GM19372 (cell line): ENCODE data around the gene P2RX2.

ENCODE experiments used
- ATAC-seq: cut with Tn5 transposase; IDR thresholded peaks from one replicate; pipeline ENCODE4 v1.9.1; 2021; ENCODE audit warnings: mild to moderate bottlenecking, low read depth, moderate library complexity; ENCODE audit not compliant: unreplicated experiment

The P2RX2 gene

DNA sequence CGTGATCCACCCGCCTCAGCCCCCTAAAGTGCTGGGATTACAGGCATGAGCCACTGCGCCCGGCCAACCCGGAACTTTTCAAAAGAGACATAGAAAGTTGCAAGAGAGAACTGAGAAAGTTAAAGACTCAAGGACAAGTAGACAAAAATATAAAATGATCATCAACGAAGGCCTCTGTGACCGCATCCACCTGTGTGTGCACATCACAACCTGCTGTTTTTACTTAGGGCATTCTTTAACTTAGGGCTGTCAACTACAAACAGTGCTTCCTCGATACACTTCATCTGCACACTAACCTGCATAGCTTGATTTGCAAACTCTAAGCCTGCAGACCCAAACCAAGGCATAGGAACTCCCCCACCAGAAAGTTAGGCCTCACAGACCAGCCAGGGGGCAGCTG is 14.8 kb downstream of the P2RX2 start:
- no peak for ATAC-seq

DNA sequence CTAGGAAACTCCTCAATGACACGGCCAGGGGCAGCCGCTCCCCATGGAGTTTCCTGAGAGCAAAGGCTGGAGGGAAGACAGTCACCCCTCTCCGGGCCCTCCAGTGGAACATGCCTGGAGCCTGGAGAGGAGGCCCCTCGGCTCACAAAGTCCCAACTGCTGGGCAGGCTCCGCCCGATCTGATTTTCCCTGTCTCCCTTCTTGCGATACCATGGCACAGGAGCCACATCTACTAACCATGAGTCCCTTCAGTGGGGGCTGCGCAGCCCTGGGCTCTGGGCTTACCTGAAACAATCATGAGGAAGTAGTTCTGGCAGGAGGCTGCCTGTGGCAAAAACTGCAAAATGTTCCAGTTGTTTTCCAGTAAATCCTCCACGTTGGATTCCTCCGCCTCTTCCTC is 15.3 kb downstream of the P2RX2 start:
- ATAC-seq: no peak

DNA sequence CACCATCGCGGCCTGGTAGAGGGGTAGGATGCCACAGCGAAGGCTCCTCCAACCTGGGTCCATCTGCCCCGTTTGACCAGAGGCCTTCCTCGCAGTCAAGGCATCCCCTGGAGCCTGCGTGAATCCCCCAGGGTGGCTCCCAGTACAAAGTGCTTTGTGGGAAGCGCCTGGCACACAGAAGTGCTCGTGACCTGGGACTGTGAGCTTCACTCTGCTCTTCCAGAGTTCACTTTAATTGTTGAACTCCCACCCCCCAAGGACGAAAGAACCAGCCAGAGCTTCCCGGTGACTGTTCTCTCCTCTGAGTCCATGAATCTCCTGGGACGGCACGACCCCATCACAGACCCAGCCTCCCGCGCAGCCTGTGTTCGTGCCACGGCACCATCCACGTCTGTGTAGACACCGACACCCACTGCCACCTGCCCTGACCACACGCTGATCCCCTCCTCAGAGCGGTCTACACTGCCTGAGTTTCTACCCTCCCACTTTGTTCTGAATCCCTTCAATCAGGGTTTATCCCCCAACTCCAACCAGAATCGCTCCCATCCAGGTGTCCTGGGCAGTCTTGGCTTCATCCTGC is 15.9 kb downstream of the P2RX2 start:
- no peak for ATAC-seq

DNA sequence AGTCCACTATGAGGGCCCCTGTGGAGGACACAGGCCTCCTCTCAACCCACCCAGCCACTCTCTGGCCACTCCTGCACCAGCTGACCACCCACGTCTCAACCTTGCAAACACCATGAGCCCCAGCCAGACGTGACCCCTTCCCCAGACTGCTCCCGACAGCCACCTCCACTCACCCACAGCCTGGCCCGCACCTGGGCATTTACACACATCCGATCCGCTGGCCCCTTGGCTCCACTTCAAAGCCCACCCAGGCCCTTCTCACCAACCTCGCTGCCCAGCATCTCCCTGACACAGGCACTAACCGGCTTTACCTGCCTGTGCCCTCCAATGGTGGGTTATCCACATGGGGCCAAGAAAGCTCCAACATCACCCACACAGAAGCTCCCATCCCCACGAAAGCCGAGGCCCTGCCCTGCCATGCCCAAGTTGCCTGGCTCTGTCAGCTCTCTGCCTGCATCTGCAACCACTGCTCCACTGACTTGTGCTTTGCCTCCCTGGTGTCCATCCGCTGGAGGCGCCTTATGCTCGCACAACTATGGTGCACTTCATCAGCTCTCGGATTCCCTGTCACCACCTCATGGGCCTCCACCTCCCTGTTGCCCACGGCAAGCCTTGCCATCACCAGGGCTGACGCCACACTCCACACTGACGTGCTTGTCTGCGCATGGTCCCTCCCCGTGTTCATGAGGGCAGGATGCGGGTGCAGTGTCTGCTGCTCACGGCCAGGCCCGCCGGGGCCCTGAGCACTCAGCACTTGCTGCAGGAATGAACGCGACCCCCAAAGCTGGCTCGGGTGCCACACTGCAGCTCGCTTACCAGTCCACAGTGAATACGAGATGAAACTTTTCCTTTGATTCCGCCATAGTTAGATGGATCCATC is 16.7 kb downstream of the P2RX2 start:
- no peak for ATAC-seq

DNA sequence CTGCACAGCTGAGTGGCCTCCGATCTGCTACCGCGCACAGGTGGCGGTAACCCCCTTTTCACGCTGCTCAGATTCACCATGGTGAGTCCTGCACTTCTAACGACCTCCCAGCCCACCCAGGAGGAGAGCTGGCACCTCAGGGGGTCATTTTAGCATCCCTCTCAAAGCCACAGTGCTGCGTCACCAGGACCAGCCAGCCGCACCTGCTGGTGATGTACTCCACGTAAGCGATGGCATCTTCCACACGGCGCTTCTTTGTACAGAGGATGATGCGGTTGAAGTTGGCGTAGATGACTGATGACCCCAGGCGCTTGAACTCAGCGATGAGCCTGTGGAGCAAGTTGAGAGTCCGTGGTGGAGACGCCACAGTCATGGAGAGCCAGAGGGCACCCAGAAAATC is 19.2 kb downstream of the P2RX2 start:
- ATAC-seq: no peak

DNA sequence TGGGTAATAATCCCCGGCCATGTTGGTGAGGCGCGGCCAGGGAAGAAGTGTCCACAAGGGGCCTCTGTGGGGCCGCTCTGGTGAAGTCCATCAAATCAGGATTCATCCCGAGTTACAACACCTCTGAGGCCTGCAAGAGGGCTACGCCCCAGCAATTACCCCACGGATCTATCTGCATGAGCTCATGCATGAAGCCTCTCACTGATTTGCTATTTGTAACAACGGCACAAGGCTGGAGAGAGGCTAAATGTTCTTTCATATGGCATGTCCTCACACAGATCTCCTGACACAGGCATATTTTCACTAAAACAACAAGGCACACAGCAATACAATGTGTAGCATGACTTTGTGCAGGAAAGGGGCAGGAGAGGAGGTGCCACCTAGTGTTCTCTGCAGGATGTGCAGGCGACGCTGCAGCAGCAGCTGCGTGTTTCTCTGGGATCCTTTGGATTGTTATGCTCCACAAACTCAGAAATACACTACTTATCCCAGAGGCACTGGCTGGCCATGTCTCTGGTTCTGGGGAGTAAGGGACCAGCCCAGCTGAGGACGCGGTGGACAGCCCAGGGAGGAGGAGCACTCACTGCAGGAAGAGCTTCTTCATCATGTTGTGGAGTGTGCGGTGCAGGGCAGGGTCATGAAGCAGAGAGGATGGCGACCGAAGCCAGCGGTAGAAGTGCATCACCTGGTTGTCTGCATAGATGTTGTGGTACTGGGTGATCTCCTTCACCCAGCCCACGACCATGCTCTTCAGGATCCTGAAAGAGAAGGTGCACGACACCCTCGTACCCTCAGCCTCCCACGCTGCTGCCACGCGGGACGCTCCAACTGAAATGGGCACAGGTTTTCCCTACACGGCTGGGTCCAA is 20.2 kb downstream of the P2RX2 start:
- ATAC-seq: no peak

DNA sequence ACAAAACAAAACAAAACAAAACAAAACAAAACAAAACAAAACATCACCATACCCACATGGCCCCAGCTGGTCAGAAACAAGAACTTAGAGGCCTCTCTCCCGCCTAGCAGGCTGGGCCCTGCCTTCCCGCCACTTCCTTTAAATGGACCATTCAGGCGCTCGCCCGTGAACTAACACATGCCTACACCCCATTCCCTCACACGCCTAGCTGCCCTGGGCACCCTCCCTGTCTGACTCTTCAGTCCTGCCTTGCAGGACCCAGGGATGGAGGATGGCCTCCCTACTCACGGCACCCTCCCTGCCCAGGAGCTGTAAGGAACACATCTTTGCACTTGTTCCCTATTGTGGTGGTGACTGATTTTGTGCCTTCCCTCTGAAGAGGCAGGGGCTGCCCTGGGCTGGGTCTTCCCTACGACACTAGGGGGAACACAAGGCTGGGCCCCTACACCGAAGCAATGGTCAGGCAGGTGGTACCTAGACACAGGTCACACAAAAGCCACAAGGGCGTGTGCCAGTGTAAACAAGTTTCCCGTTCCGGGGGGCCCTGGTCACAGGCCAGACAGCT is 21.5 kb downstream of the P2RX2 start:
- no peak for ATAC-seq

DNA sequence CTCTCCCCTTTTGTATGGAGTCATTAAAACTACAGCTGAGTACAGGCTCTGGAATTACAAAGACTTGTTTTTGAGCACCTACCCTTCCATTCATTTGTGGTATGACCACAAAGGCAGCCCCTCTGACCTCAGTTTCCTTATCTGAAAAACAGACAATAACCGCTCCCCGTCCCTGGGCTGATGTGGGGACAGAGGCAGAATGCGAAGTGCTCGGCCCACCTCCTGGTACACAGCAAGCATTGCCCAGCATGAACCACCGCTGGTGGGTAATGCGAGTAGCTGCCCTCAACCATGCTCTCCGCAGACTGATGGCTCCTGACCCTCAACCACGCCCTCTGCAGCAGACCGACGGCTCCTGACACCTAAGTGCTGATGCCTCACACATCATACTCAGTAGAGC is 22.4 kb downstream of the P2RX2 start:
- ATAC-seq: no peak

DNA sequence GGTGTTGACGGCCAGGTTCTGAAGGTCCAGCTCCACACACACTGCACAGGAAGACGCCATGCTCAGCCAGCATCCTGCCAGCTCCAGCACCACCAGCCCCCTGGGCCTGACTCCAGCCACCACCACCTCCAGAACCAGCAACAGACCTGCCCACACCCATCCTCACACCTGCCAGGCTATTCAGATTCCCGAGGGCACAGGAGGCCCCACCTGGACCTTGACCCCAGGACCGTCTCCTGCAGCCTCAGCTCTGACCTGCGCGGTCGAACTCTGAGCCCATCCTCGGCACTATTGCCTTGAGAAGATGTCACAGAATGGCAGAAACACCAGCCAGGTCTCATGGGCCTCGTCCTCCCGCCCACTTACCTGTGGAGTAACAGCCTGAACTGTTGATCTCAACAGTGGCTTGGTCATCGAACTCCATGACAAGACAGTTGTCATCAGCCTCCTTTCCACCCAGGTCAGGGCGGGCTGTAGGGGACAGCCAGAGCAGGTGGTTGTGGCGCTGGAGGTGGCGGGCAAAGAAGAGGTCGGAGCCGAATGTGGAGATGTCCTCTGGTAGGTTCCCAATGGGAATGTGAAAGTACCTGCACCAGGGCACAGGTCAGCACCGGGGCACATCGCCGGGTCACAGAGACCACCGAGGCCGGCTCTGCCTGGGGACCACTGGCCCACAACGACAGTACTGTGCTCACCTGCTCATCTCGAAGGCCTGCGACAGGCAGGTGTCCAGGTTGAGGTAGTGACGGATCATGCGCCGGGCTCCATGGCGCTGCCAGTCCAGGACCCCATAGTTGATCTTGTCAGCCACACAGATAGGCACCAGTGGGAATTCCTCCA is 23.5 kb downstream of the P2RX2 start:
- no peak for ATAC-seq

DNA sequence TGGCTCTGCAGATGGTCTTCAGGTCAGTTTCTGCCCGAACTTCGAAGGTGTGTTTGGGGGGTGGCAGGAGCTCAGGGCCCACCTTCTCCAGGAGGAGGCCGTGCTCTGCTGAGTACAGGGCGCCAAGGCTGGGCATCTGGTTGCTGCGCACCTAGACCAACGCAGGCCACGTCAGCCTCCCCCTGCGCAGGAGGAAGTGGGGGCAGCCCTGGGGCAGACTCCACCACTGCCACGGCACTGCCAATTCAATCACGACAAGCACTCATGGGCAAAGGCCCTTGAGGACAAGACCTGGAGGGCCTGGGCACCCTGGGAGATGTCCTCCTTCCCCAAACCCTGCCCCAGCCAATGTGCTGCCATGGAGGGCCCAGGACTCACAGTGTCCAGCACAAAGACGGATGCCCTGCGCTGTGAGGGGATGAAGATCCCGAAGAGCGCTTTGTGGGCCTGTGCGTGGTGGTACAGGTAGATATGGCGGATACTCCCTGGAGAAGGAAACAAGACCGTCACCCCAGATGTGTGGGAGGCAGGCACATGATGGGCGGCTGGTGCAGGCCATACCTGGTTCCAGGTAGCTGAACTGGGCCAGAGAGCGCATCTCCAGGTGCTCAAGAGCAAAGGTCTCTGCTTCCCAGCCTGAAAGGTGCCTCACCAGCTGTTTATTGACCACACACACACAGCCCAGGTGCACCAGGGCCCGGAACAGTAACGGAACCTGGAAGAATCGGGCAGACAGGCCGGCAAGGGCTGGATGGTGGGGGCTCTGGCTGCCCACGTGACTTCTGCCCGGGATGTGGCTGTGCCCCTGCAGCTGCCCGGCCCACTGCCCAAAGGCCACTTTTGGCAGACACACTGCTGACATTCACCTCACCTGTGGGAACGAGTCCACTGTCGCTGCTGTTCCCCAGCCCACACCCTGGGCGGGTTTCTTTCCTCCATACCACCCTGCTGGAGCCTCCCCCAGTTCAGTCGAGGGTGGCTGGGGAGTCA is 24.6 kb downstream of the P2RX2 start:
- no peak for ATAC-seq

DNA sequence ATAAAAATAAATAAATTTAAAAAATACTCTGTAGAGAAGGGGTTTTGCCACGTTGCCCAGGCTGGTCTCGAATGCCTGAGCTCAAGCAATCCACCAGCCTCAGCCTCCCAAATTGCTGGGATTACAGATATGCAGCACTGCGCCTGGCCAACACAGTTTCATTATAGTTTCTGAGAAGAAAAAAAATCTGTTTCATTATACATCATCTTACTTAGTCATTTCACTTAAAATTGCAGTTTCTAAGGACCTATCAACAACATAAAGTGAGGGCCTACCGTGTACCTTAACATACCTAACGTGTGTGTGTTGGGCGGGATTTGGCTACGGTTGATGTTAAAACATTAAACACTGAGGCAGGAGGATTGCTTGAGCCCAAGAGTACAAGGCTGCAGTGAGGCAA is 28.3 kb downstream of the P2RX2 start:
- ATAC-seq: no peak

DNA sequence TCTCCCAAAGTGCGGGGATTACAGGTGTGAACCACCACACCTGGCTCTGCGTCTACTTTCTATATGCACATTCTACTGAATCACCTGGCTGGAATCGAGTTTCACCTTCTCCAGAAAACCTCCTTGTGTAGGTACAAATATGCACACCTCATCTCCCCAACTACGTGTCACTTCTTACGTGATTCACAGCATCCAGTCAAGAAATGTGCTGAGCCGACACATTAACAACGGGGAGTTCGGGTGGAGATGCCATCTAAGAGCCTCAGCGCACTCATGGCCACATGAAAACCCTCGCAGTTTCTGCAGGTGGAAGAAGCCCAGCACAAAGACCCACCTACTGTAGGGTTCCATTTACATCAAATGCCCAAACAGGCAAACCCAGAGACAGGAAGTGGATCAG is 29.3 kb downstream of the P2RX2 start:
- no peak for ATAC-seq

DNA sequence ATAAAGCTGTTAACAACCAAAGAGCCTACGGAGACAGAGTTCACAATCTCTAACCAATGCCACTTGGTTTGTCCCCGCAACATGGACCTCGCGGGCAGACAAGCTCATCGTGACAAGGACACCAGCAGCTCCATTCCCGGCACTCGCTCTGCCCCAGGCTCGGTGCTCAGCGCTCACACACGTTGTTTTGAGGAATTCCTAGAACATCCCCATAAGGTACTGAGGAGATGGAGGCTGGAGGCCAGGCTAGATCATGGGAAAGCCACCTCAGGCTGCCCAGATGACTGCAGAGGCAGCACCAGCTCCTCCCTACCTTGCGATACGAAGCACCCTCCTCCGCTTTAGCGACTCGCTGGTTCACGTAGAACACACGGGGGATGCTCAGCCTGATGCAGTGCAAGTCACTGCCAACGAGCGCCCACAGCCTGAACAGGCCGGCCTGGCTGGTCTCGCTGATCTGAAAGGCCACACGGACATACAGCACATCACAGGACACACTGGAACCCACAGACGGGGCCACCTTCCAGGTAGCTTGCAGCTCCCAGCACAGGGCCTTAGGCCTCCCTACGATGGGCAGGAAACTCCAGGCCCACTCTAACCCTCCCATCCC is 30.1 kb downstream of the P2RX2 start:
- no peak for ATAC-seq

DNA sequence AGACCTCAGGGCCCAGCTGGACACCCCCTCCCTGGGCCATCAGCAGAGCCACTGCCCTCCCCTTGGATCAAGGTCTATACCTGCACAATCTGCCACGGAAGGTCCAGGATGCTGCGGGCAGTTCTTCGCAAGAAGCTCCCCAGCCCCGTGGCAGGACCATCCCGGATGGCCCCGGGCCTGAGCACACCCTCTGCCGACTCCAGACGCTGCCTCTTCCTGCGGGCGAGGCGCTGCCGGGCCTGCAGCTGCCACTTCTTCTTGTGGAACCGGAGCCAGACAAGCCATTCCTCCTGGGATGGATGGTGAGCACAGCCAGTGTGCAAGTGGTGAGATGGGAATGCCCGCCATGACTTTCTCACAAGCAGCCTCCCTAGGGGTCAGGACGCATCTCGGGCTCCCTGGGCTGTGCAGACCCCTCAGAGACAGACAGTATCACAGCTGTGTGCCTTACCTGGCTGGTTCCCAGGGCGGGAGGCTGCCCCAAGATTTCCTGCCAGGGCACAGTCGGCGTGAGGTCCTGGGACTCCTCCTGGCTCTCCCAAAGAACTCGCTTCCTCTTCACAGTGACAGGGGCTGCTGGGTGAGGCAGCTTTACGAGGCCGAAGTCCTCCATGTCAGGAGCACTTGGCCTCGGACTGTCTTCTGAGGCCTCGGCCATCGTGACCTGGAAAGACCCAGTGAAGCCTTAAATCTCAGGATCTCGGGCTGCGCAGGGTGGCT is 30.8 kb downstream of the P2RX2 start:
- ATAC-seq: no peak

DNA sequence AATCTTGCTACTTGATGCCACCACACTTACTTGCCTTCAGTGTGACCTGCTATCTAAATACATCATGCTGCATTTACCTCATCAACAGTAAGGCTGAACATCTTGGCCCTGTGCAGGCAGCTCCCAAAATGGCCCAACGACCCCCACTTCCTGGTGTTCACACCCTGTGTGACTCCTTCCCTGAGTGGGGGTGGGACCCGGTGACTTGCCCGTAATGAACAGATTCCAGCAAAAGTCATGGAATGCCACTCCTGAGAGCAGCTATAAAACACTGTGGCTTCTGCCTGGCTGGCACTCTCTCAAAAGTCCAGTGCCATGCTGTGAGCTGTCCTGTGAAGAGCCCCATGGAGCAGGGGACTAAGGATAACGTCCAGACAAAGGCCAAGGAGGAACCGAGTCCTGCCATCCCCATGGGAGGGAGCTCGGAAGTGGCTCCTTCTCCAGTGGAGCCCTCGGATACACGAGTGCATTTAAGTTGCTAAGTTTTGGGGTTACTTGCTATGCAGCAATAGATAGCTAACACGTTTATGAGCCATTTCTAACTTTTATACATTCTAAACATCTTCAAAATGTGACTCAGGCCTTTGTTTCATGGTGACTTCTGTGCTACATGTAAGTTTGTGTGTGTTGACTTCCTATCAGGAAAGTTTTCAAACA is 33.0 kb downstream of the P2RX2 start:
- ATAC-seq: no peak

DNA sequence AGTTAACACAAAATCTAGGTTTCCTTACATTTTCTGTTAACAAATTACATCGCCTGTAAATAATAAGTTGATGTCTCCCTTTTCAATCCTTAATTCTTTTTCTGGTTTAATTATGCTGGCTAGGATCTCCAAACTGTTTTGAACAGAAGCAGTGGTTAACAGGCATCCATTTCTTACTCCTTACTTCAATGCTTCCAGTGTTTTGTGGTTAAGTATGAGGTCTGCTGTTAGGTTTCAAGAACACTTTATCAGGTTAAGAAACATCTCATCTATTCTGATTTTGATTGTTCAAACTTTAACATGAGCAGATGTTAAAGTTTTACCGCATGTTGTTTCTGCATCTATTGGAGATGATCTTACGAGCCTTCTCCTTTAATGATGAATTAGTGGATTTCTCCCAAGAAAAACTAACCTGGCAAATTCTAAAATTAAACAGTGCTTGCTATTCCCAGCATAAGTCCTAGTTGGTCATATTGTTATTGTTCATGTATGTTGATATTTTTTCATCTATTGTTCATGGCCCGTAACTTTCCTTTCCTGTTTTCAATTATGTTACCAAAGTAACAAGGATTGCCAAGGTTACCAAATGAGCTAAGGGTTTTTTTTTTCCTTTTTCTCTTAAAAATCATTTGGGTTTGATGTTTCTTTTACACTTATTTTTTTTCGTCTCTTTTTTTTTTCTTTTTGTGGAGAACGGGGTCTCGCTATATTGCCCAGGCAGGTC is 35.2 kb downstream of the P2RX2 start:
- no peak for ATAC-seq
